Type B pancreatic cell (in vitro differentiated cells): Measurements from ENCODE around the gene SMOC2. TPM values are rescaled to one million over a fixed set of nuclear protein-coding genes. Genes with fewer than 3 reads are reported as not detected.
A peak's percentile ranks its signal among the peaks of the same experiment; 100 is the strongest.

Experiments
- DNase-seq: peaks from one replicate; pipeline ENCODE4 v3.0.0; 2021; ENCODE audit warnings: mixed read lengths; ENCODE audit not compliant: unreplicated experiment; ENCODE audit errors: extremely low spot score
- H3K27ac Mint-ChIP-seq: 2 replicates; pipeline ENCODE4 v1.8.0; 2021; ENCODE audit warnings: mild to moderate bottlenecking, mixed read lengths
- H3K27me3 Mint-ChIP-seq: 2 replicates; pipeline ENCODE4 v1.8.0; 2021; ENCODE audit warnings: mixed read lengths
- H3K36me3 Mint-ChIP-seq: 2 replicates; pipeline ENCODE4 v1.8.0; 2021; ENCODE audit warnings: mixed read lengths
- H3K4me1 Mint-ChIP-seq: one replicate; pipeline ENCODE4 v1.8.0; 2021; ENCODE audit warnings: mixed read lengths; ENCODE audit not compliant: unreplicated experiment
- H3K4me3 Mint-ChIP-seq: 2 replicates; pipeline ENCODE4 v1.8.0; 2021; ENCODE audit warnings: mild to moderate bottlenecking, mixed read lengths
- H3K9me3 Mint-ChIP-seq: 2 replicates; pipeline ENCODE4 v1.8.0; 2021; ENCODE audit warnings: mixed read lengths
- total RNA-seq: library from RNA; stranded (reverse); gene quantifications from 2 replicates; pipeline ENCODE4 v1.2.1, GENCODE V29; 2021; ENCODE audit warnings: low replicate concordance
- TF ChIP-seq, protein P1 (sequence below): fragments of 200-600 bp; sonication (generic); conservative IDR thresholded peaks from 2 replicates; pipeline ENCODE4 v1.5.0; 2021; ENCODE audit warnings: antibody characterized with exemption, mild to moderate bottlenecking

SMOC2 gene
- total RNA-seq, 1 donor from 2014 or later: 18.9 TPM

DNA sequence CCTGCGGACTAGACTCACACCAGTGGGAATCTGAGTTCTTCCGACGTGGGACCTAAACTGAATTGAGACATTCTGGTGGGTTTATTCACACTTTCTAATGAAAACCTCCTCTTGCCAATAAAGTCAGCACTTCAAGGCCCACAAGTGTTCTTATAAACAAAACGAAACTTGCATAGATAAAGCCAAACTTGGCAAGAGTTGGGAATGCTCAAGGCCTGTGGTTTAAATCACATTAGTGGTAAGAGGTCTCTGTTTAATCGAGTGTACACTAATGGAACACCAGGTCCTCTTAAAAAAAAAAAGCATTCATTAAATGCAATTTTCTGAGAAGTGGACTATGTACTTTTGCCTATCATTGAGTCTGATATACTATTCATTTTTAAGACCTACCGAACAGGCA, 143.3 kb downstream of the SMOC2 start:
- H3K9me3 Mint-ChIP-seq: peaks cover 6% of the 10 kb centered on the region
- H3K27me3 Mint-ChIP-seq: no peaks in the 10 kb centered on the region
- H3K4me1 Mint-ChIP-seq: peaks cover 18% of the 10 kb centered on the region
- H3K4me3 Mint-ChIP-seq: no peak overlapping the region
- DNase-seq: no peak
- peak overlapping the region; percentile 59 for H3K27ac Mint-ChIP-seq
- no peaks in the 10 kb centered on the region for H3K36me3 Mint-ChIP-seq
- TF ChIP-seq, protein P1, sequence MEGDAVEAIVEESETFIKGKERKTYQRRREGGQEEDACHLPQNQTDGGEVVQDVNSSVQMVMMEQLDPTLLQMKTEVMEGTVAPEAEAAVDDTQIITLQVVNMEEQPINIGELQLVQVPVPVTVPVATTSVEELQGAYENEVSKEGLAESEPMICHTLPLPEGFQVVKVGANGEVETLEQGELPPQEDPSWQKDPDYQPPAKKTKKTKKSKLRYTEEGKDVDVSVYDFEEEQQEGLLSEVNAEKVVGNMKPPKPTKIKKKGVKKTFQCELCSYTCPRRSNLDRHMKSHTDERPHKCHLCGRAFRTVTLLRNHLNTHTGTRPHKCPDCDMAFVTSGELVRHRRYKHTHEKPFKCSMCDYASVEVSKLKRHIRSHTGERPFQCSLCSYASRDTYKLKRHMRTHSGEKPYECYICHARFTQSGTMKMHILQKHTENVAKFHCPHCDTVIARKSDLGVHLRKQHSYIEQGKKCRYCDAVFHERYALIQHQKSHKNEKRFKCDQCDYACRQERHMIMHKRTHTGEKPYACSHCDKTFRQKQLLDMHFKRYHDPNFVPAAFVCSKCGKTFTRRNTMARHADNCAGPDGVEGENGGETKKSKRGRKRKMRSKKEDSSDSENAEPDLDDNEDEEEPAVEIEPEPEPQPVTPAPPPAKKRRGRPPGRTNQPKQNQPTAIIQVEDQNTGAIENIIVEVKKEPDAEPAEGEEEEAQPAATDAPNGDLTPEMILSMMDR: no peak

DNA sequence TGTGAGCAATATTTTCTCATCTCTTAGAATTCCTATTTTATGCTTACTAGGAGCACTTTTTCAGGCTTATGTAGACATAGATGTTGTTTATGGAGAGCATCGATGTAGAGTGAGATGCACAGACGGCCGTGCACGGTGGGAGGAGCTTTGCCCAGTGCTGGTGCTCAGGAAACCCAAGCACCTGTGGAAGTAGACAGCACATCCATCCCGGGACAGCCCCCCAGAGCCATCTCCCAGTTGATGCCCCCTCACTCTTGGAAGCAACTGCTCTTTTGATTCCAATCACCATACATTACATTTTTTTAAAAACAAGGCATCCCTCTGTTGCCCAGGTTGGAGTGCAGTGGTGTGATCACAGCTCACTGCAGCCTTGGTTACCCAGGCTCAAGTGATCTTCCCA, 143.7 kb downstream of the SMOC2 start:
- peaks cover 15% of the 10 kb centered on the region for H3K4me1 Mint-ChIP-seq
- TF ChIP-seq, protein P1: no peak
- no peak overlapping the region for H3K4me3 Mint-ChIP-seq
- H3K27ac Mint-ChIP-seq: peak overlapping the region; percentile 76
- H3K27me3 Mint-ChIP-seq: no peaks in the 10 kb centered on the region
- DNase-seq: no peak
- peaks cover 6% of the 10 kb centered on the region for H3K9me3 Mint-ChIP-seq
- H3K36me3 Mint-ChIP-seq: no peaks in the 10 kb centered on the region

DNA sequence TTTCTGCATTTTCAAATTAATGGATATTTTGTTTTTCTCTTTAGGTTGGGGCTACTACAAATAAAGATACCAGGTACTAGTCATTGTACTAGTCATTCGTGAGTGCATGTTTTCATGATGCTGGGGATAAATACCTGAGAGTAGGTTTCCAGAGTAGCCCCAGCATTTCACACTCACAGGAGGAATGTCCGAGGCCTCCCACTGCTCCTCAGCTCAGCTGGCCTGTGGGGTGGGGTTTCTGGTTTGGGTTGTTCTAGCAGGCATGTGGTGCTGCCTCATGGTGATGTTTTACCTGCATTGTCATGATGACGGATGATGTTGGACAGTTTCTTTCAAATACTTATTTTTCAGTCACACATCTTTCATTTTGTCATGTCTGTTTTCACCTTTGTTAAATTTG, 144.5 kb downstream of the SMOC2 start:
- H3K27ac Mint-ChIP-seq: peak overlapping the region; percentile 76
- DNase-seq: no peak

DNA sequence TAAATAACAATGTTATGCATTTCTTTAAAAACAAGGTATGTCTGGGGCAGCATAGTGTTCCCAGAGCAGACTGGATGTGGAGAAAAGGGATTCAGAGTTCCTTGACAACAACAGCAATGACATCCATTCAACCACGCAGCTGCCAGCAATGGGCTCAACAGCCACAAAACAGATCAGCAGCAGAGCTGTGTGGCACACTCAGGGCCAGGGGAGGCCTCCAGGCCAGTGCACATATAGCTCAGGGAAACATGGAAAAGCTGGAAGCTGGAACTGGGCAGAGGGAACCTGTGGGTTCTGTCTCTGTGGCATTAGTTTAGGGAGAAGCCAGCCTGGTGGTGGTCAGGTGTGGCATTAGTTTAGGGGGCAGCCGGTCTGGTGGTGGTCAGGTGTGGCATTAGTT, 148.3 kb downstream of the SMOC2 start:
- DNase-seq: peak; percentile 42
- Mint-ChIP-seq H3K27me3 (no peaks in the 10 kb centered on the region), H3K4me1 (peaks cover 12% of the 10 kb centered on the region), H3K36me3 (no peaks in the 10 kb centered on the region), H3K27ac (no peak overlapping the region), H3K9me3 (peaks cover 6% of the 10 kb centered on the region), H3K4me3 (no peak overlapping the region)
- TF ChIP-seq, protein P1: no peak

More for the DNA sequence above, 144.5 kb downstream of the SMOC2 start:
- Mint-ChIP-seq H3K9me3 (peaks cover 6% of the 10 kb centered on the region), H3K4me3 (no peak overlapping the region), H3K36me3 (no peaks in the 10 kb centered on the region), H3K27me3 (no peaks in the 10 kb centered on the region), H3K4me1 (peaks cover 12% of the 10 kb centered on the region)
- TF ChIP-seq, protein P1: no peak

DNA sequence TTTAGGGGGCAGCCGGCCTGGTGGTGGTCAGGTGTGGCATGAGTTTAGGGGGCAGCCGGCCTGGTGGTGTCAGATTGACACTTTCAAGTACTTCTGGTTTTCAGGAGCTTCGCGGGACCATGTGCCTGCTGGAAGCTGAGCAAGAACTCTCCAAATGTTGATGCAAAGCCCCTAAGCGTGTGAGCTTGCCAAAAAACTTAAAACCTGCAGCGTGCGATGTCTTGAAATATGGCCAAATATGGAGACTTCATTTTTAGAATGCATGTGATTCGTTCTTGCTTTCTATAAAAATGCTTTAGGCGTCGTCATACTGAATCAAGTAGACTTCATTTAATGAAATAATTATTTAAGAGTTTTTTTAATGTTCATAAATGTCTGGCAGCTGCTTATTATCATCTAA, 149.4 kb downstream of the SMOC2 start:
- Mint-ChIP-seq H3K4me1 (peaks cover 9% of the 10 kb centered on the region), H3K36me3 (no peaks in the 10 kb centered on the region), H3K9me3 (peaks cover 6% of the 10 kb centered on the region), H3K4me3 (no peak overlapping the region), H3K27me3 (no peaks in the 10 kb centered on the region), H3K27ac (no peak overlapping the region)
- peak; percentile 4 for DNase-seq
- TF ChIP-seq, protein P1: no peak

DNA sequence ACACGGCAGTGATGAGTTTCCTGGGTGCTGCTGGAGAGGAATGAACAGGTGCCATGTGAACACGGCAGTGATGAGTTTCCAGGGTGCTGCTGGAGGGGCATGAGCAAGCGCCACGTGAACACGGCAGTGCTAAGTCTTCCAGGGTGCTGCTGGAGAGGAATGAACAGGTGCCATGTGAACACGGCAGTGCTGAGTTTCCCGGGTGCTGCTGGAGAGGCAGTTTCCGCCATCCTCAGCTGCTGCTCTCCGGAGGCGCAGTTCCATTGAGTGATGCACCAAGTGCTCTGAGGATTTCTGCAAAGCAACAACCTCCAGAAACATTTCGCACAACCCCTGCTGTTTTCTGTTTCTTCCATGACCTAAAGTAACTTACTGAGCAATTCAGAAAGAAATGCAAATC, 155.4 kb downstream of the SMOC2 start:
- Mint-ChIP-seq H3K9me3 (no peaks in the 10 kb centered on the region), H3K4me1 (peaks cover 8% of the 10 kb centered on the region), H3K27me3 (peaks cover 10% of the 10 kb centered on the region), H3K36me3 (no peaks in the 10 kb centered on the region), H3K4me3 (no peak overlapping the region), H3K27ac (no peak overlapping the region)
- TF ChIP-seq, protein P1: no peak
- peak; percentile 8 for DNase-seq
